ENCODE results near the gene COL11A2. TPM values are rescaled to one million over a fixed set of nuclear protein-coding genes. Genes with fewer than 3 reads are reported as not detected.

Gene COL11A2
- total RNA-seq, 1 experiment from 2014 or later = 0.58 TPM

- TF ChIP-seq CTCF (conservative IDR thresholded peaks at IDR 0.05; ENCODE audit: low read depth, low read length) (peak; percentile 81), EZH2phosphoT487 (IDR thresholded peaks at IDR 0.05; ENCODE audit: borderline replicate concordance, low read length) (no peak), EZH2 (IDR thresholded peaks at IDR 0.05; ENCODE audit: low read length, unreplicated experiment) (no peak)
- H3K27ac ChIP-seq (ENCODE audit: low read length) = no peak overlapping the region
- H3K79me2 ChIP-seq (ENCODE audit: low read length) = no peaks in the 10 kb centered on the region
- no peaks in the 10 kb centered on the region for H3K36me3 ChIP-seq (ENCODE audit: low read depth, low read length)
- POLR2A ChIA-PET (ENCODE audit: unreplicated experiment) = no interaction called here
- H3K4me1 ChIP-seq (ENCODE audit: insufficient read depth, low read length) = no peaks in the 10 kb centered on the region
- no peak overlapping the region for H3K4me2 ChIP-seq (ENCODE audit: low read length)
- ATAC-seq (no peak; the same call in 1 of the 2 replicates), DNase-seq (peak; percentile 63)
- peaks cover 6% of the 10 kb centered on the region; the same call in 1 of the 2 replicates for H3K9me3 ChIP-seq (ENCODE audit: low read length)
- intact Hi-C loops (cut with micrococcal nuclease) = loop anchor here (1.0 to 10.0 kb wide), 4 partner anchors 25 to 263 kb away; no protein-coding TSS in a partner anchor
- H3F3A ChIP-seq (ENCODE audit: low read length, unreplicated experiment) = no peaks in the 10 kb centered on the region
- no peak overlapping the region for H2AFZ ChIP-seq (ENCODE audit: low read length)
- CTCF ChIA-PET = interaction anchor here (0.6 to 1.0 kb wide), 2 partner anchors 22 to 1934 kb away, joined by 3 to 4 read pairs; no protein-coding TSS in a partner anchor
- H3K27me3 ChIP-seq (ENCODE audit: low read length) = peaks cover 21% of the 10 kb centered on the region
- no peaks in the 10 kb centered on the region for H3K9me2 ChIP-seq (replicated peaks; ENCODE audit: low read length)
- H4K20me1 ChIP-seq (ENCODE audit: low read length) = no peaks in the 10 kb centered on the region
- no peak overlapping the region for H3K9ac ChIP-seq (ENCODE audit: low read length)
- H3K4me3 ChIP-seq (ENCODE audit: low read length) = no peak overlapping the region
- no TSS peak for BruUV-seq (replicated peaks)
Measured at GRCh38 chr6:33147807-33148666, 44.2 kb downstream of the COL11A2 start.

DNA sequence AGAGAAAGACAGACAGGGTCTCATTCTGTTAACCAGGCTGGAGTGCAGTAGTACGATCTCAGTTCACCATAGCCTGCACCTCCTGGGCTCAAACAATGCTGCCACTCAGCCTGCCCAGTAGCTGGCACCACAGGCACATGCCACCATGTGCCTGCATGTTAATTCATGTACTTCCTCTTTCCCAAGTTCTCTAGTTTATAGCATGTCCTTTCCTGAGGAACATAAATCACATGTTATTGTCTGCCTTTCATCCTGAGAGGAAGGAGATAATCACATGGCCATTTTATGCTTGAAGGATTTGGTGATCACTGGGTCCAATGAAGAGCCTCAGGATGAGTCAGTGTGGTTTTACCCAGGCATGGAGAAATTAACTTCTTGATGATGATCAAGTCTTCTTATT is 47.9 kb downstream of the COL11A2 start:
- ChIA-PET POLR2A (ENCODE audit: unreplicated experiment) (no interaction called here), CTCF (no interaction called here)
- Histone ChIP-seq H3K27ac (ENCODE audit: low read length) (no peak overlapping the region), H3K4me1 (ENCODE audit: insufficient read depth, low read length) (no peaks in the 10 kb centered on the region), H3K9ac (ENCODE audit: low read length) (no peak overlapping the region), H3K79me2 (ENCODE audit: low read length) (no peaks in the 10 kb centered on the region), H3K9me2 (replicated peaks; ENCODE audit: low read length) (no peaks in the 10 kb centered on the region), H3K27me3 (ENCODE audit: low read length) (peaks cover 43% of the 10 kb centered on the region), H3K36me3 (ENCODE audit: low read depth, low read length) (no peaks in the 10 kb centered on the region), H3K9me3 (ENCODE audit: low read length) (no peaks in the 10 kb centered on the region), H3K4me2 (ENCODE audit: low read length) (no peak overlapping the region), H4K20me1 (ENCODE audit: low read length) (no peaks in the 10 kb centered on the region), H2AFZ (ENCODE audit: low read length) (no peak overlapping the region), H3F3A (ENCODE audit: low read length, unreplicated experiment) (no peaks in the 10 kb centered on the region), H3K4me3 (ENCODE audit: low read length) (no peak overlapping the region)
- TF ChIP-seq EZH2 (IDR thresholded peaks at IDR 0.05; ENCODE audit: low read length, unreplicated experiment) (no peak), CTCF (conservative IDR thresholded peaks at IDR 0.05; ENCODE audit: low read depth, low read length) (no peak), EZH2phosphoT487 (IDR thresholded peaks at IDR 0.05; ENCODE audit: borderline replicate concordance, low read length) (no peak)
- intact Hi-C loops (cut with micrococcal nuclease) = loop anchor here (10.0 kb wide), 1 partner anchor 260 kb away; no protein-coding TSS in a partner anchor
- DNase-seq (no peak), ATAC-seq (no peak)
- BruUV-seq (replicated peaks) = no TSS peak

All from PC-3 (cell line).